Keratinocyte (primary cell): Measurements from ENCODE around the gene SFRP5. TPM values are rescaled to one million over a fixed set of nuclear protein-coding genes. Genes with fewer than 3 reads are reported as not detected.

ENCODE experiments used
- DNase-seq: peaks from one replicate; pipeline ENCODE4 v3.0.0-alpha.2; 2011; ENCODE audit warnings: low read depth, missing footprints, low spot score
- FAIRE-seq: peaks from 2 replicates; lab custom pipeline; 2011; peaks lifted over from hg19 to GRCh38; lab: Jason Lieb, UNC
- H2AFZ ChIP-seq: 2 replicates; pipeline ENCODE4 v1.6.0; 2012; ENCODE audit warnings: low read length, control low read depth, inconsistent platforms; ENCODE audit not compliant: control insufficient read depth
- H3K27ac ChIP-seq: 2 replicates; pipeline ENCODE4 v1.5.1; 2011; ENCODE audit warnings: low read length; ENCODE audit not compliant: control insufficient read depth, insufficient read depth
- H3K27me3 ChIP-seq: 3 replicates; pipeline ENCODE4 v1.6.0; 2011; ENCODE audit warnings: low read length; ENCODE audit not compliant: control insufficient read depth, insufficient read depth; ENCODE audit errors: extremely low read depth
- H3K36me3 ChIP-seq, 2 experiments: 2 replicates in 1 of 2; 3 replicates in 1 of 2; pipeline ENCODE4 v1.5.1; 2011; ENCODE audit warnings: low read length in 2 of 2, mild to moderate bottlenecking in 1 of 2; ENCODE audit not compliant: control insufficient read depth in 2 of 2, insufficient read depth in 2 of 2; ENCODE audit errors: extremely low read depth in 1 of 2
- H3K4me1 ChIP-seq: 3 replicates; pipeline ENCODE4 v1.5.1; 2011; ENCODE audit warnings: low read length; ENCODE audit not compliant: control insufficient read depth, insufficient read depth; ENCODE audit errors: extremely low read depth
- H3K4me2 ChIP-seq: 3 replicates; pipeline ENCODE4 v1.6.0; 2011; ENCODE audit warnings: low read depth, low read length; ENCODE audit not compliant: control insufficient read depth, insufficient read depth; ENCODE audit errors: extremely low read depth
- H3K4me3 ChIP-seq, 3 experiments: fragments of 200-600 bp in 1 of 3; sonication (generic) in 1 of 3; 2 replicates in 2 of 3; 3 replicates in 1 of 3; pipeline ENCODE4 v1.5.1; 2011 to 2016; ENCODE audit warnings: low read length in 3 of 3, mild to moderate bottlenecking in 3 of 3, control low read depth in 2 of 3, inconsistent platforms in 1 of 3, low read depth in 1 of 3, mixed read lengths in 1 of 3, mixed run types in 1 of 3, moderate library complexity in 1 of 3; ENCODE audit not compliant: control insufficient read depth in 2 of 3, insufficient read depth in 2 of 3; ENCODE audit errors: extremely low read depth in 1 of 3
- H3K79me2 ChIP-seq: 2 replicates; pipeline ENCODE4 v1.6.0; 2012; ENCODE audit warnings: low read length; ENCODE audit not compliant: control insufficient read depth, insufficient read depth
- H3K9ac ChIP-seq: 3 replicates; pipeline ENCODE4 v1.6.0; 2011; ENCODE audit warnings: low read length; ENCODE audit not compliant: control insufficient read depth, insufficient read depth; ENCODE audit errors: extremely low read depth
- H3K9me1 ChIP-seq: 3 replicates; pipeline ENCODE4 v1.6.0; 2011; ENCODE audit warnings: low read length; ENCODE audit not compliant: control insufficient read depth, insufficient read depth; ENCODE audit errors: extremely low read depth
- H3K9me3 ChIP-seq: 2 replicates; pipeline ENCODE4 v1.5.1; 2012; ENCODE audit warnings: low read depth, low read length; ENCODE audit not compliant: control insufficient read depth
- H4K20me1 ChIP-seq: 3 replicates; pipeline ENCODE4 v1.6.0; 2011; ENCODE audit warnings: low read length; ENCODE audit not compliant: control insufficient read depth, insufficient read depth; ENCODE audit errors: extremely low read depth
- EZH2 ChIP-seq: IDR thresholded peaks from one replicate; pipeline ENCODE4 v1.6.1; 2012; ENCODE audit warnings: inconsistent platforms, mild to moderate bottlenecking, low read length, moderate library complexity
- dilution Hi-C: fragments of 300-500 bp; cut with MboI; formaldehyde crosslinking; loops from one replicate; pipeline ENCODE4 v1.7.0; 2020; ENCODE audit warnings: low sequenced_read_pairs; ENCODE audit not compliant: extremely low pct_ligation_motif_present
- polyA plus RNA-seq, 5 experiments: library from polyadenylated mRNA; depleted of rRNA in 3 of 5; stranded (reverse) in 3 of 5; stranded (forward) in 1 of 5; unstranded in 1 of 5; fragments of >200 nt; gene quantifications; 1 replicate in 1 of 5; 2 replicates in 3 of 5; 3 replicates in 1 of 5; pipeline versions ENCODE4 v1.2.1 to v1.2.3, GENCODE V29; 2011 to 2012; ENCODE audit warnings: missing spikeins in 2 of 5, low read depth in 1 of 5, low replicate concordance in 1 of 5
- TF ChIP-seq, protein P1 (sequence below), 3 experiments: IDR thresholded peaks in 1 of 3; conservative IDR thresholded peaks in 1 of 3; optimal IDR thresholded peaks in 1 of 3; 2 replicates in 2 of 3; 3 replicates in 1 of 3; pipeline versions ENCODE3 to v1.5.1; 2011; ENCODE audit warnings: low read length in 3 of 3, mild to moderate bottlenecking in 3 of 3, moderate library complexity in 2 of 3, control low read depth in 1 of 3, inconsistent platforms in 1 of 3; ENCODE audit not compliant: insufficient read depth in 2 of 3; ENCODE audit errors: extremely low read depth in 1 of 3

The SFRP5 gene
- polyA plus RNA-seq, 1 donor (not counting 4 experiments of a cell fraction or from before 2014, with no cell fraction given) = not detected

DNA sequence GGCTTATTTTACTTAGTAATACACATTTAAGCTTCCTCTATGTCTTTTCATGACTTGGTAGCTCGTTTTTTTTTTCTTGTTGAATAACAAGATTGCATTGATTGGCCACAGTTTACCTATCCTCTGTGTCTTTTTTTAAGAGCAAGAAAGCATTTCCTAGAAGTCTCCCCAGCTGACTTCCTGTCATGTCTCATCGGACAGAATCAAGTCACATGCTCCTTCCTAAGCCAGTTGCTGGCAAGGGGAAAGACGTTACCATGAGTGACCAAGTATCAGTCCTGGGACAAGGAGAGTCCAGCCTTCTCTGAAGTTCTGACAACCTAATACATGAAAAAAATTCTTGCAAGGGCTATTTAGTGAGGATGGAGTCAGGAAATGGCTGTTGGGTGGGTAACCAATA lies 24.9 kb upstream of the SFRP5 start:
- dilution Hi-C loops = no loop called here
- H3K27me3 ChIP-seq = peaks cover 7% of the 10 kb centered on the region
- no peak overlapping the region for H2AFZ ChIP-seq
- H3K36me3 ChIP-seq = no peaks in the 10 kb centered on the region
- H3K9ac ChIP-seq = no peak overlapping the region
- H3K27ac ChIP-seq = no peak overlapping the region
- H3K4me3 ChIP-seq = no peak overlapping the region
- H3K79me2 ChIP-seq = no peaks in the 10 kb centered on the region
- H3K4me1 ChIP-seq = no peaks in the 10 kb centered on the region
- H3K9me1 ChIP-seq = no peaks in the 10 kb centered on the region
- H3K9me3 ChIP-seq = no peaks in the 10 kb centered on the region
- FAIRE-seq (no peak), DNase-seq (no peak)
- TF ChIP-seq EZH2 = no peak
- TF ChIP-seq, protein P1, sequence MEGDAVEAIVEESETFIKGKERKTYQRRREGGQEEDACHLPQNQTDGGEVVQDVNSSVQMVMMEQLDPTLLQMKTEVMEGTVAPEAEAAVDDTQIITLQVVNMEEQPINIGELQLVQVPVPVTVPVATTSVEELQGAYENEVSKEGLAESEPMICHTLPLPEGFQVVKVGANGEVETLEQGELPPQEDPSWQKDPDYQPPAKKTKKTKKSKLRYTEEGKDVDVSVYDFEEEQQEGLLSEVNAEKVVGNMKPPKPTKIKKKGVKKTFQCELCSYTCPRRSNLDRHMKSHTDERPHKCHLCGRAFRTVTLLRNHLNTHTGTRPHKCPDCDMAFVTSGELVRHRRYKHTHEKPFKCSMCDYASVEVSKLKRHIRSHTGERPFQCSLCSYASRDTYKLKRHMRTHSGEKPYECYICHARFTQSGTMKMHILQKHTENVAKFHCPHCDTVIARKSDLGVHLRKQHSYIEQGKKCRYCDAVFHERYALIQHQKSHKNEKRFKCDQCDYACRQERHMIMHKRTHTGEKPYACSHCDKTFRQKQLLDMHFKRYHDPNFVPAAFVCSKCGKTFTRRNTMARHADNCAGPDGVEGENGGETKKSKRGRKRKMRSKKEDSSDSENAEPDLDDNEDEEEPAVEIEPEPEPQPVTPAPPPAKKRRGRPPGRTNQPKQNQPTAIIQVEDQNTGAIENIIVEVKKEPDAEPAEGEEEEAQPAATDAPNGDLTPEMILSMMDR (optimal IDR thresholded peaks at IDR 0.05 in 1 of 3, IDR thresholded peaks at IDR 0.05 in 1 of 3, conservative IDR thresholded peaks at IDR 0.05 in 1 of 3; ENCODE audit: extremely low read depth in 1 of 3, insufficient read depth in 2 of 3, low read length in 3 of 3) = no peak
- H3K4me2 ChIP-seq = no peak overlapping the region
- H4K20me1 ChIP-seq = no peaks in the 10 kb centered on the region

DNA sequence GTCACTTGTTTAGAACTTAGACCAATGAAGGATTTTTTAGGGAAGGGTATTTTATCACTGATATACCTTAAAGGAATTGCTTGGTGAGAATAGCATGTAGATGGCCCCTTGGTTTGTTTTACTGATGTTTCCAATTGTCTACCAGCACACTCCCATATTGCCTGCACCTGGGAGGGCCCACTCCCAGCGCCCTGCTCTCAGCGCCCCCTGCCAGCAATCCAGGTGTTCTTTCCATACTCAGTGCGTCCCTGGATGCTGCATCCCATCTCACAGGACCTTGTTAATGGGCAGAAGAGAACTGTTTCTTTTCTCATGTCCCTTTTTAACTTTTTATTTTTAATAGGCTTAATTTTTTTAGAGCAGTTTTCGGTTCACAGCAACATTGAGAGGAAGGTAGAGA lies 24.1 kb upstream of the SFRP5 start:
- Histone ChIP-seq H2AFZ (no peak overlapping the region), H3K9me1 (no peaks in the 10 kb centered on the region), H3K36me3 (no peaks in the 10 kb centered on the region), H3K4me3 (no peak overlapping the region), H3K9me3 (no peaks in the 10 kb centered on the region), H3K4me2 (no peak overlapping the region), H3K27ac (no peak overlapping the region), H3K79me2 (no peaks in the 10 kb centered on the region), H3K4me1 (no peaks in the 10 kb centered on the region), H4K20me1 (no peaks in the 10 kb centered on the region), H3K9ac (no peak overlapping the region), H3K27me3 (peaks cover 7% of the 10 kb centered on the region)
- DNase-seq = no peak
- FAIRE-seq = no peak
- dilution Hi-C loops = no loop called here
- TF ChIP-seq, protein P1 (optimal IDR thresholded peaks at IDR 0.05 in 1 of 3, IDR thresholded peaks at IDR 0.05 in 1 of 3, conservative IDR thresholded peaks at IDR 0.05 in 1 of 3; ENCODE audit: extremely low read depth in 1 of 3, insufficient read depth in 2 of 3, low read length in 3 of 3) = no peak
- no peak for TF ChIP-seq EZH2
